OCI-LY7 (cell line): Measurements from ENCODE around the gene ZNF644. TPM values are rescaled to one million over a fixed set of nuclear protein-coding genes. Genes with fewer than 3 reads are reported as not detected.
A peak's percentile ranks its signal among the peaks of the same experiment; 100 is the strongest.

Experiments used
- BruUV-seq: library from RNA; stranded (reverse); fragments of 400-500 nt; replicated peaks from 2 replicates; lab custom pipeline; 2021; lab: Mats Ljungman, UMichigan
- CTCF ChIA-PET: fragments of 300-600 bp; sonication (Branson Sonifier 250); formaldehyde crosslinking; loops from one replicate; lab custom pipeline; 2022; ENCODE audit warnings: antibody characterized with exemption; ENCODE audit not compliant: unreplicated experiment; lab: Charles Lee
- POLR2A ChIA-PET: fragments of 300-600 bp; sonication (Branson Sonifier 250); formaldehyde crosslinking; loops from one replicate; lab custom pipeline; 2022; ENCODE audit warnings: antibody characterized with exemption; lab: Charles Lee
- DNase-seq: peaks from one replicate; pipeline ENCODE4 v3.0.0-alpha.2; 2015; ENCODE audit warnings: low spot score
- H2AFZ ChIP-seq: fragments of 200-600 bp; sonication (generic), shearing (Covaris generic); 2 replicates; pipeline ENCODE4 v1.6.1; 2014; ENCODE audit warnings: mild to moderate bottlenecking, antibody characterized with exemption, low read length, moderate library complexity
- H3K27ac ChIP-seq: fragments of 200-600 bp; sonication (generic); 2 replicates; pipeline ENCODE4 v1.5.1; 2014; ENCODE audit warnings: mixed run types, low read depth, mild to moderate bottlenecking, moderate library complexity, low read length, inconsistent platforms; ENCODE audit not compliant: poor library complexity, severe bottlenecking
- H3K36me3 ChIP-seq: fragments of 200-600 bp; sonication (generic); 2 replicates; pipeline ENCODE4 v1.6.1; 2014; ENCODE audit warnings: mild to moderate bottlenecking, antibody characterized with exemption, low read length, moderate library complexity, mixed read lengths; ENCODE audit not compliant: insufficient read depth
- H3K4me1 ChIP-seq: fragments of 200-600 bp; sonication (generic); 2 replicates; pipeline ENCODE4 v1.5.1; 2014; ENCODE audit warnings: mild to moderate bottlenecking, low read length; ENCODE audit not compliant: insufficient read depth, poor library complexity, severe bottlenecking
- H3K4me2 ChIP-seq: fragments of 200-600 bp; sonication (generic); 2 replicates; pipeline ENCODE4 v1.6.1; 2014; ENCODE audit warnings: mild to moderate bottlenecking, low read length
- H3K4me3 ChIP-seq: fragments of 200-600 bp; sonication (generic); 2 replicates; pipeline ENCODE4 v1.5.1; 2014; ENCODE audit warnings: mild to moderate bottlenecking, low read depth, low read length; ENCODE audit not compliant: poor library complexity, severe bottlenecking
- H3K79me2 ChIP-seq: fragments of 200-600 bp; sonication (generic); 2 replicates; pipeline ENCODE4 v1.6.1; 2016; ENCODE audit warnings: low read depth, mild to moderate bottlenecking, low read length, moderate library complexity, mixed read lengths; ENCODE audit not compliant: insufficient read depth
- H3K9me2 ChIP-seq: fragments of 200-600 bp; sonication (generic); 2 replicates; pipeline ENCODE4 v1.6.1; 2016; ENCODE audit warnings: mild to moderate bottlenecking, low read length, mixed read lengths; ENCODE audit not compliant: insufficient read depth
- H3K9me3 ChIP-seq: fragments of 200-600 bp; sonication (generic); 2 replicates; pipeline ENCODE4 v1.6.1; 2014; ENCODE audit warnings: mild to moderate bottlenecking, mixed run types, low read length, mixed read lengths
- H4K20me1 ChIP-seq: fragments of 200-600 bp; sonication (generic); 2 replicates; pipeline ENCODE4 v1.6.1; 2014; ENCODE audit warnings: mild to moderate bottlenecking, antibody characterized with exemption, low read length, moderate library complexity, mixed read lengths; ENCODE audit not compliant: insufficient read depth
- CTCF ChIP-seq: fragments of 200-600 bp; sonication (generic); conservative IDR thresholded peaks from 2 replicates; pipeline ENCODE4 v1.5.1; 2014; ENCODE audit warnings: mild to moderate bottlenecking, antibody characterized with exemption, low read length, moderate library complexity, mixed read lengths
- EZH2phosphoT487 ChIP-seq: fragments of 200-600 bp; sonication (generic); IDR thresholded peaks from 2 replicates; pipeline ENCODE4 v1.6.1; 2018; ENCODE audit warnings: low read depth, borderline replicate concordance, mild to moderate bottlenecking, mixed run types, antibody characterized with exemption, low read length, moderate library complexity, mixed read lengths
- intact Hi-C: fragments of 100-400 bp; cut with micrococcal nuclease; formaldehyde crosslinking; loops from one replicate; pipeline ENCODE4 v1.10.0; 2022; ENCODE audit not compliant: unreplicated experiment
- total RNA-seq, 2 experiments: library from RNA; depleted of rRNA in 1 of 2; stranded (reverse); fragments of >200 nt in 1 of 2; shearing (Covaris generic) in 1 of 2; gene quantifications; 2 replicates each; pipeline ENCODE4 v1.2.3, GENCODE V29; 2014 to 2022

ZNF644 gene
- total RNA-seq, 2 experiments from 2014 or later, result 56.6 to 65.1 TPM

- Histone ChIP-seq H2AFZ (no peak overlapping the region), H3K36me3 (peaks cover 33% of the 10 kb centered on the region; the same call in 1 of the 2 replicates), H3K4me2 (no peak overlapping the region), H3K27ac (no peak overlapping the region), H3K79me2 (peaks cover 95% of the 10 kb centered on the region), H3K4me3 (no peak overlapping the region), H4K20me1 (peaks cover 40% of the 10 kb centered on the region; the same call in 1 of the 2 replicates), H3K9me3 (no peaks in the 10 kb centered on the region), H3K9me2 (no peaks in the 10 kb centered on the region), H3K4me1 (peaks cover 20% of the 10 kb centered on the region)
- intact Hi-C loops, result no loop called here
- no peak for TF ChIP-seq CTCF
- TF ChIP-seq EZH2phosphoT487, result no peak
- BruUV-seq, result no TSS peak
- ChIA-PET POLR2A (no interaction called here), CTCF (no interaction called here)
- no peak for DNase-seq
Observed at GRCh38 chr1:90922996-90923395, 98.8 kb downstream of the ZNF644 start.

DNA sequence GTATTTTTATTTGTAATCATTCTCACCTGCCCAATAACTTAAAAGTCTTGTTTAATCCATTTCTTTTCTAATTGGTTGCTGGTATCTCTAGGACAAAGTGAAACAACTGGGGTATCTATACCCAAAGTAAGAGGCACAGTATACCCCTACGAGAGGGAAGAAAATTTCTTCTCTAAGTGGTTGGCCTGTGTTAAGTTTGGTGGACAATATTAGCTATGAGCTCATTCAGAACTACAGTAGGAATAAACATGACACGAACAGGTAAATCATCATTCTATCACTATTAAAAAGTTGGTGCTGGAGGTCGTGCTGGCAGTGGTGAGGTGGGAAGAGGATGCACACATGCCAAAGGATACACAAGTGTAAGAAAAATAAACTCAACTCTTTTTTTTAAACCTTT, 99.6 kb downstream of the ZNF644 start:
- TF ChIP-seq CTCF, result no peak
- no peak for TF ChIP-seq EZH2phosphoT487
- no peak overlapping the region for H3K27ac ChIP-seq
- ChIA-PET CTCF (no interaction called here), POLR2A (interaction anchor here (1.2 kb wide), 1 partner anchor 11 kb away, joined by 3 read pairs; no protein-coding TSS in a partner anchor)
- H4K20me1 ChIP-seq, result peaks cover 42% of the 10 kb centered on the region; the same call in 1 of the 2 replicates
- peaks cover 20% of the 10 kb centered on the region for H3K4me1 ChIP-seq
- DNase-seq, result no peak
- peaks cover 39% of the 10 kb centered on the region for H3K36me3 ChIP-seq
- BruUV-seq, result no TSS peak
- H3K79me2 ChIP-seq, result peaks cover 95% of the 10 kb centered on the region
- no peaks in the 10 kb centered on the region for H3K9me3 ChIP-seq
- intact Hi-C loops, result no loop called here
- no peaks in the 10 kb centered on the region for H3K9me2 ChIP-seq
- no peak overlapping the region for H3K4me2 ChIP-seq
- no peak overlapping the region for H2AFZ ChIP-seq
- no peak overlapping the region for H3K4me3 ChIP-seq

DNA sequence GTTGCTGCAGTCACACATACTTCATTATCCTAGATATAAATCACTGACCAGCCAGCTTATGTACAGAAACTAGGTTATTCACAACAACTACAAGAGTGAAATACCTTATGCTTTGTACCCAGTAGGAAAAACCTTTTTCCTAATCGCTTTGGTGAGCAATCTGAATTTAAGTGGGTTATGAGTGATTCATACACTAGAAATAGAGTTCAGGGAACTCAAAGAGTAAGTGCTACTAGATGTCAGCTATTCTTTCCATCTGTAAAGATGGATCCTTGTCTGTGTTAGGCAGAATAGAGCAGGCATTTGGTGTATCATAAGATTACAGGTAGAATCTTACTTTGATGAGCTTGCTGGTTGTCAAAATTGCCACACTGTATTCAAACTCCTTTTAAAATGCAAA, 101.9 kb downstream of the ZNF644 start:
- no peak overlapping the region for H3K27ac ChIP-seq
- H3K9me2 ChIP-seq, result no peaks in the 10 kb centered on the region
- ChIA-PET CTCF (no interaction called here), POLR2A (interaction anchor here (0.6 kb wide), 1 partner anchor 102 kb away, joined by 3 read pairs; the partner anchor contains the start of gene ZNF644)
- H3K36me3 ChIP-seq, result peaks cover 46% of the 10 kb centered on the region
- no peak overlapping the region for H2AFZ ChIP-seq
- no peak overlapping the region for H3K4me3 ChIP-seq
- intact Hi-C loops, result no loop called here
- DNase-seq, result no peak
- H3K4me1 ChIP-seq, result peaks cover 13% of the 10 kb centered on the region
- peaks cover 83% of the 10 kb centered on the region for H3K79me2 ChIP-seq
- peaks cover 42% of the 10 kb centered on the region; the same call in 1 of the 2 replicates for H4K20me1 ChIP-seq
- peak overlapping the region; percentile 11; the same call in 1 of the 2 replicates for H3K4me2 ChIP-seq
- BruUV-seq, result no TSS peak
- TF ChIP-seq CTCF, result no peak
- no peak for TF ChIP-seq EZH2phosphoT487
- no peaks in the 10 kb centered on the region for H3K9me3 ChIP-seq
